WTC11 (cell line): ENCODE data around the gene MAP7. TPM values are rescaled to one million over a fixed set of nuclear protein-coding genes. Genes with fewer than 3 reads are reported as not detected.

Experiments used
- ATAC-seq: fragments of 200-7000 bp; cut with Tn5 transposase; 2 replicates; pipeline ENCODE4 v1.10.0; 2021; ENCODE audit warnings: mild to moderate bottlenecking, moderate library complexity
- CTCF ChIA-PET: fragments of 300-600 bp; sonication (Branson Sonifier 250); formaldehyde crosslinking; loops from one replicate; lab custom pipeline; 2021; ENCODE audit warnings: antibody characterized with exemption; lab: Charles Lee
- POLR2A ChIA-PET: fragments of 350-600 bp; sonication (Branson Sonifier 250); formaldehyde crosslinking; loops from one replicate; lab custom pipeline; 2021; ENCODE audit warnings: antibody characterized with exemption; lab: Charles Lee
- DNase-seq: peaks from one replicate; pipeline ENCODE4 v3.0.0; 2021; ENCODE audit warnings: low spot score
- H3K27ac Mint-ChIP-seq: 2 replicates; pipeline ENCODE4 v1.8.0; 2021; ENCODE audit warnings: mixed read lengths
- H3K27me3 Mint-ChIP-seq: 2 replicates; pipeline ENCODE4 v1.8.0; 2021; ENCODE audit warnings: low read depth, mild to moderate bottlenecking, moderate library complexity, mixed read lengths
- H3K36me3 Mint-ChIP-seq: 2 replicates; pipeline ENCODE4 v1.8.0; 2021; ENCODE audit warnings: mixed read lengths
- H3K4me1 Mint-ChIP-seq: 2 replicates; pipeline ENCODE4 v1.8.0; 2022; ENCODE audit warnings: mixed read lengths
- H3K4me3 Mint-ChIP-seq: 2 replicates; pipeline ENCODE4 v1.8.0; 2021; ENCODE audit warnings: mild to moderate bottlenecking, moderate library complexity, mixed read lengths
- H3K9me3 Mint-ChIP-seq: 2 replicates; pipeline ENCODE4 v1.8.0; 2021; ENCODE audit warnings: mixed read lengths
- ATF2 ChIP-seq: sonication (generic); formaldehyde crosslinking; IDR thresholded peaks from 2 replicates; pipeline ENCODE4 v1.8.1; 2022; ENCODE audit warnings: low read depth, missing genetic modification reagents, borderline replicate concordance
- CDX4 ChIP-seq: fragments of 250-450 bp; sonication (Bioruptor Pico); IDR thresholded peaks from 2 replicates; pipeline ENCODE4 v1.9.0; 2021; ENCODE audit warnings: moderate library complexity, mild to moderate bottlenecking, inconsistent platforms, borderline replicate concordance
- CREM ChIP-seq: sonication (generic); formaldehyde crosslinking; IDR thresholded peaks from 2 replicates; pipeline ENCODE4 v1.8.1; 2022; ENCODE audit warnings: mild to moderate bottlenecking, missing genetic modification reagents, moderate library complexity
- FOXP4 ChIP-seq: sonication (generic); formaldehyde crosslinking; IDR thresholded peaks from 2 replicates; pipeline ENCODE4 v1.8.0; 2022; ENCODE audit warnings: mild to moderate bottlenecking, missing genetic modification reagents
- GRHL2 ChIP-seq: fragments of 250-450 bp; sonication (Bioruptor Pico); IDR thresholded peaks from 2 replicates; pipeline ENCODE4 v1.8.0; 2022; ENCODE audit warnings: mild to moderate bottlenecking, moderate library complexity; ENCODE audit not compliant: insufficient replicate concordance, severe bottlenecking
- GTF2I ChIP-seq: fragments of 250-450 bp; sonication (Bioruptor Pico); conservative IDR thresholded peaks from 2 replicates; pipeline ENCODE4 v1.4.0; 2021; ENCODE audit warnings: mild to moderate bottlenecking
- HMGA2 ChIP-seq: fragments of 250-450 bp; sonication (Bioruptor Pico); IDR thresholded peaks from 2 replicates; pipeline ENCODE4 v1.4.0; 2021; ENCODE audit warnings: mild to moderate bottlenecking, moderate library complexity
- IRF2 ChIP-seq: sonication (generic); formaldehyde crosslinking; IDR thresholded peaks from 2 replicates; pipeline ENCODE4 v1.8.0; 2022; ENCODE audit warnings: low read depth, missing genetic modification reagents, borderline replicate concordance
- JAZF1 ChIP-seq: fragments of 250-450 bp; sonication (Bioruptor Pico); IDR thresholded peaks from 2 replicates; pipeline ENCODE4 v1.9.0; 2021; ENCODE audit warnings: moderate library complexity, mild to moderate bottlenecking, inconsistent platforms
- JUN ChIP-seq: sonication (generic); formaldehyde crosslinking; IDR thresholded peaks from 2 replicates; pipeline ENCODE4 v1.8.0; 2023; ENCODE audit warnings: mild to moderate bottlenecking, missing genetic modification reagents
- KAT7 ChIP-seq: sonication (generic); formaldehyde crosslinking; IDR thresholded peaks from 2 replicates; pipeline ENCODE4 v1.8.1; 2023; ENCODE audit warnings: missing genetic modification reagents, mild to moderate bottlenecking, borderline replicate concordance
- MAX ChIP-seq: sonication (generic); formaldehyde crosslinking; IDR thresholded peaks from 2 replicates; pipeline ENCODE4 v1.8.0; 2022; ENCODE audit warnings: mild to moderate bottlenecking, missing genetic modification reagents
- MLX ChIP-seq: sonication (generic); formaldehyde crosslinking; IDR thresholded peaks from 2 replicates; pipeline ENCODE4 v1.8.1; 2023; ENCODE audit warnings: mild to moderate bottlenecking, missing genetic modification reagents, moderate library complexity
- MXD4 ChIP-seq: fragments of 250-450 bp; sonication (Bioruptor Pico); IDR thresholded peaks from 2 replicates; pipeline ENCODE4 v1.8.0; 2021; ENCODE audit warnings: mild to moderate bottlenecking, moderate library complexity, borderline replicate concordance
- MYBL2 ChIP-seq: sonication (generic); formaldehyde crosslinking; IDR thresholded peaks from 2 replicates; pipeline ENCODE4 v1.8.1; 2023; ENCODE audit warnings: mild to moderate bottlenecking, moderate library complexity, missing genetic modification reagents
- NFATC4 ChIP-seq: fragments of 250-450 bp; sonication (Bioruptor Pico); IDR thresholded peaks from 2 replicates; pipeline ENCODE4 v1.9.0; 2021; ENCODE audit warnings: mild to moderate bottlenecking
- NR2C2 ChIP-seq: sonication (generic); formaldehyde crosslinking; IDR thresholded peaks from 2 replicates; pipeline ENCODE4 v1.8.0; 2022; ENCODE audit warnings: mild to moderate bottlenecking, missing genetic modification reagents
- PRRX2 ChIP-seq: fragments of 250-450 bp; sonication (Bioruptor Pico); IDR thresholded peaks from 2 replicates; pipeline ENCODE4 v1.8.0; 2021; ENCODE audit warnings: mild to moderate bottlenecking
- TEAD1 ChIP-seq: sonication (generic); formaldehyde crosslinking; IDR thresholded peaks from 2 replicates; pipeline ENCODE4 v1.8.0; 2022; ENCODE audit warnings: mild to moderate bottlenecking, missing genetic modification reagents
- USF1 ChIP-seq: sonication (generic); formaldehyde crosslinking; IDR thresholded peaks from 2 replicates; pipeline ENCODE4 v1.8.0; 2022; ENCODE audit warnings: mild to moderate bottlenecking, missing genetic modification reagents
- ZMAT4 ChIP-seq: fragments of 250-450 bp; sonication (Bioruptor Pico); IDR thresholded peaks from 2 replicates; pipeline ENCODE4 v1.9.0; 2021; ENCODE audit warnings: mild to moderate bottlenecking
- ZNF138 ChIP-seq: sonication (generic); formaldehyde crosslinking; conservative IDR thresholded peaks from 2 replicates; pipeline ENCODE4 v1.8.1; 2022; ENCODE audit warnings: mild to moderate bottlenecking, moderate library complexity, missing genetic modification reagents
- ZNF396 ChIP-seq: fragments of 250-450 bp; sonication (Bioruptor Pico); IDR thresholded peaks from 2 replicates; pipeline ENCODE4 v1.8.0; 2021; ENCODE audit warnings: mild to moderate bottlenecking, moderate library complexity, borderline replicate concordance
- ZNF425 ChIP-seq: fragments of 250-450 bp; sonication (Bioruptor Pico); conservative IDR thresholded peaks from 2 replicates; pipeline ENCODE4 v1.9.0; 2021; ENCODE audit warnings: mild to moderate bottlenecking
- ZNF512 ChIP-seq: sonication (generic); formaldehyde crosslinking; IDR thresholded peaks from 2 replicates; pipeline ENCODE4 v1.8.1; 2022; ENCODE audit warnings: missing genetic modification reagents, borderline replicate concordance
- total RNA-seq: library from RNA; stranded (reverse); gene quantifications from 3 replicates; pipeline ENCODE4 v1.2.3, GENCODE V29; 2021

MAP7 gene
- total RNA-seq, 1 experiment from 2014 or later: 56.6 TPM

GRCh38 chr6:136350914-136351313 lies 199.3 kb downstream of the MAP7 start:
- ChIA-PET POLR2A (no interaction called here), CTCF (interaction anchor here (0.7 to 1.2 kb wide), 4 partner anchors 64 to 441 kb away, joined by 3 to 4 read pairs (median 4); partner anchors contain the start of genes MAP3K5 and MAP7)
- Mint-ChIP-seq H3K4me3 (no peak overlapping the region), H3K9me3 (no peaks in the 10 kb centered on the region), H3K36me3 (peaks cover 5% of the 10 kb centered on the region), H3K27me3 (no peaks in the 10 kb centered on the region), H3K27ac (no peak overlapping the region), H3K4me1 (peaks cover 25% of the 10 kb centered on the region)
- TF ChIP-seq JUN (CRISPR knock-in tag): no peak
- TF ChIP-seq FOXP4 (CRISPR knock-in tag): no peak
- no peak for TF ChIP-seq MYBL2
- TF ChIP-seq IRF2 (CRISPR knock-in tag): no peak
- TF ChIP-seq PRRX2 (CRISPR knock-in tag): no peak
- TF ChIP-seq USF1 (CRISPR knock-in tag): no peak
- TF ChIP-seq GTF2I (CRISPR knock-in tag): no peak
- no peak for TF ChIP-seq ATF2 (CRISPR knock-in tag)
- no peak for TF ChIP-seq CDX4 (CRISPR knock-in tag)
- no peak for TF ChIP-seq ZMAT4 (CRISPR knock-in tag)
- no peak for TF ChIP-seq MLX (CRISPR knock-in tag)
- no peak for TF ChIP-seq KAT7 (CRISPR knock-in tag)
- no peak for ATAC-seq
- no peak for DNase-seq

- H3K36me3 Mint-ChIP-seq: peaks cover 19% of the 10 kb centered on the region
- TF ChIP-seq NFATC4 (CRISPR knock-in tag): no peak
- no peak for TF ChIP-seq CREM
- TF ChIP-seq ZNF512 (CRISPR knock-in tag): no peak
- no peak for TF ChIP-seq USF1 (CRISPR knock-in tag)
- no peak for TF ChIP-seq ZNF425 (CRISPR knock-in tag)
- no peak for TF ChIP-seq NR2C2 (CRISPR knock-in tag)
- TF ChIP-seq GRHL2 (CRISPR knock-in tag): no peak
- no peak for TF ChIP-seq KAT7 (CRISPR knock-in tag)
- TF ChIP-seq JAZF1 (CRISPR knock-in tag): no peak
- no peak for TF ChIP-seq TEAD1 (CRISPR knock-in tag)
- TF ChIP-seq ZNF138 (CRISPR knock-in tag): no peak
- no peak for TF ChIP-seq MXD4
- TF ChIP-seq MAX: no peak
- TF ChIP-seq HMGA2 (CRISPR knock-in tag): no peak
- no peak for TF ChIP-seq ZNF396 (CRISPR knock-in tag)
- TF ChIP-seq, all 79 proteins: peak for 0
- Mint-ChIP-seq H3K4me1 (peaks cover 25% of the 10 kb centered on the region), H3K9me3 (no peaks in the 10 kb centered on the region), H3K4me3 (no peak overlapping the region), H3K27ac (peak overlapping the region; percentile 45), H3K27me3 (no peaks in the 10 kb centered on the region)
- DNase-seq (no peak), ATAC-seq (no peak)
- POLR2A ChIA-PET: no interaction called here
- CTCF ChIA-PET: no interaction called here
Measured at GRCh38 chr6:136347847-136348246, 202.4 kb downstream of the MAP7 start.
